WTC11 (cell line): ENCODE measurements around the gene SDC1. TPM values are rescaled to one million over a fixed set of nuclear protein-coding genes. Genes with fewer than 3 reads are reported as not detected.

Experiments
- ATAC-seq: fragments of 200-7000 bp; cut with Tn5 transposase; 2 replicates; pipeline ENCODE4 v1.10.0; 2021; ENCODE audit warnings: mild to moderate bottlenecking, moderate library complexity
- CTCF ChIA-PET: fragments of 300-600 bp; sonication (Branson Sonifier 250); formaldehyde crosslinking; loops from one replicate; lab custom pipeline; 2021; ENCODE audit warnings: antibody characterized with exemption; lab: Charles Lee
- POLR2A ChIA-PET: fragments of 350-600 bp; sonication (Branson Sonifier 250); formaldehyde crosslinking; loops from one replicate; lab custom pipeline; 2021; ENCODE audit warnings: antibody characterized with exemption; lab: Charles Lee
- DNase-seq: peaks from one replicate; pipeline ENCODE4 v3.0.0; 2021; ENCODE audit warnings: low spot score
- H3K27ac Mint-ChIP-seq: 2 replicates; pipeline ENCODE4 v1.8.0; 2021; ENCODE audit warnings: mixed read lengths
- H3K27me3 Mint-ChIP-seq: 2 replicates; pipeline ENCODE4 v1.8.0; 2021; ENCODE audit warnings: low read depth, mild to moderate bottlenecking, moderate library complexity, mixed read lengths
- H3K36me3 Mint-ChIP-seq: 2 replicates; pipeline ENCODE4 v1.8.0; 2021; ENCODE audit warnings: mixed read lengths
- H3K4me1 Mint-ChIP-seq: 2 replicates; pipeline ENCODE4 v1.8.0; 2022; ENCODE audit warnings: mixed read lengths
- H3K4me3 Mint-ChIP-seq: 2 replicates; pipeline ENCODE4 v1.8.0; 2021; ENCODE audit warnings: mild to moderate bottlenecking, moderate library complexity, mixed read lengths
- H3K9me3 Mint-ChIP-seq: 2 replicates; pipeline ENCODE4 v1.8.0; 2021; ENCODE audit warnings: mixed read lengths
- ATF3 ChIP-seq: sonication (generic); formaldehyde crosslinking; conservative IDR thresholded peaks from 2 replicates; pipeline ENCODE4 v1.8.1; 2022; ENCODE audit warnings: mild to moderate bottlenecking, missing genetic modification reagents
- CBFB ChIP-seq: sonication (generic); formaldehyde crosslinking; IDR thresholded peaks from 2 replicates; pipeline ENCODE4 v1.8.1; 2022; ENCODE audit warnings: mild to moderate bottlenecking, low read depth, missing genetic modification reagents
- CTCF ChIP-seq: fragments of 200-600 bp; IDR thresholded peaks from 2 replicates; pipeline ENCODE4 v1.8.0; 2022; ENCODE audit warnings: antibody characterized with exemption
- E2F4 ChIP-seq: sonication (generic); formaldehyde crosslinking; IDR thresholded peaks from 2 replicates; pipeline ENCODE4 v1.8.1; 2022; ENCODE audit warnings: low read depth, mild to moderate bottlenecking, moderate library complexity, missing genetic modification reagents, borderline replicate concordance
- ERG ChIP-seq: fragments of 250-450 bp; sonication (Bioruptor Pico); IDR thresholded peaks from 2 replicates; pipeline ENCODE4 v1.8.0; 2021; ENCODE audit warnings: mild to moderate bottlenecking
- ETV6 ChIP-seq: sonication (generic); formaldehyde crosslinking; IDR thresholded peaks from 2 replicates; pipeline ENCODE4 v1.8.1; 2022; ENCODE audit warnings: mild to moderate bottlenecking, missing genetic modification reagents
- IRF1 ChIP-seq: sonication (generic); formaldehyde crosslinking; IDR thresholded peaks from 2 replicates; pipeline ENCODE4 v1.8.0; 2023; ENCODE audit warnings: missing genetic modification reagents
- JUN ChIP-seq: sonication (generic); formaldehyde crosslinking; IDR thresholded peaks from 2 replicates; pipeline ENCODE4 v1.8.0; 2023; ENCODE audit warnings: mild to moderate bottlenecking, missing genetic modification reagents
- KAT7 ChIP-seq: sonication (generic); formaldehyde crosslinking; IDR thresholded peaks from 2 replicates; pipeline ENCODE4 v1.8.1; 2023; ENCODE audit warnings: missing genetic modification reagents, mild to moderate bottlenecking, borderline replicate concordance
- MAX ChIP-seq: sonication (generic); formaldehyde crosslinking; IDR thresholded peaks from 2 replicates; pipeline ENCODE4 v1.8.0; 2022; ENCODE audit warnings: mild to moderate bottlenecking, missing genetic modification reagents
- MLX ChIP-seq: sonication (generic); formaldehyde crosslinking; IDR thresholded peaks from 2 replicates; pipeline ENCODE4 v1.8.1; 2023; ENCODE audit warnings: mild to moderate bottlenecking, missing genetic modification reagents, moderate library complexity
- NFE2L1 ChIP-seq: sonication (generic); formaldehyde crosslinking; IDR thresholded peaks from 2 replicates; pipeline ENCODE4 v1.8.1; 2023; ENCODE audit warnings: missing genetic modification reagents
- TCF7 ChIP-seq: sonication (generic); formaldehyde crosslinking; IDR thresholded peaks from 2 replicates; pipeline ENCODE4 v1.8.0; 2022; ENCODE audit warnings: mild to moderate bottlenecking, low read depth, missing genetic modification reagents, moderate library complexity
- TEAD1 ChIP-seq: sonication (generic); formaldehyde crosslinking; IDR thresholded peaks from 2 replicates; pipeline ENCODE4 v1.8.0; 2022; ENCODE audit warnings: mild to moderate bottlenecking, missing genetic modification reagents
- ZBTB43 ChIP-seq: sonication (generic); formaldehyde crosslinking; IDR thresholded peaks from 2 replicates; pipeline ENCODE4 v1.8.1; 2023; ENCODE audit warnings: mild to moderate bottlenecking, missing genetic modification reagents
- ZNF138 ChIP-seq: sonication (generic); formaldehyde crosslinking; conservative IDR thresholded peaks from 2 replicates; pipeline ENCODE4 v1.8.1; 2022; ENCODE audit warnings: mild to moderate bottlenecking, moderate library complexity, missing genetic modification reagents
- ZNF219 ChIP-seq: sonication (generic); formaldehyde crosslinking; IDR thresholded peaks from 2 replicates; pipeline ENCODE4 v1.8.0; 2023; ENCODE audit warnings: missing genetic modification reagents, mild to moderate bottlenecking, borderline replicate concordance
- ZNF263 ChIP-seq: sonication (generic); formaldehyde crosslinking; IDR thresholded peaks from 2 replicates; pipeline ENCODE4 v1.8.1; 2022; ENCODE audit warnings: low read depth, mild to moderate bottlenecking, moderate library complexity, missing genetic modification reagents
- ZNF416 ChIP-seq: fragments of 250-450 bp; sonication (Bioruptor Pico); IDR thresholded peaks from 2 replicates; pipeline ENCODE4 v1.9.0; 2021; ENCODE audit warnings: mild to moderate bottlenecking, inconsistent platforms
- total RNA-seq: library from RNA; stranded (reverse); gene quantifications from 3 replicates; pipeline ENCODE4 v1.2.3, GENCODE V29; 2021

Gene SDC1
- total RNA-seq, 1 experiment from 2014 or later, result 52.6 TPM

GRCh38 chr2:20217041-20217970 is 7.6 kb downstream of the SDC1 start:
- CTCF ChIA-PET, result interaction anchor here (0.6 to 1.6 kb wide), 3 partner anchors 8 to 90 kb away, joined by 4 to 8 read pairs (median 4); partner anchors contain the start of gene SDC1
- TF ChIP-seq CBFB (CRISPR knock-in tag) (no peak), MLX (CRISPR knock-in tag) (no peak), IRF1 (CRISPR knock-in tag) (no peak), JUN (CRISPR knock-in tag) (no peak), TEAD1 (CRISPR knock-in tag) (no peak), TCF7 (CRISPR knock-in tag) (no peak), CTCF (no peak), NFE2L1 (CRISPR knock-in tag) (no peak), E2F4 (CRISPR knock-in tag) (no peak), ZNF263 (CRISPR knock-in tag) (no peak), ATF3 (no peak), ZNF138 (CRISPR knock-in tag) (no peak), MAX (CRISPR knock-in tag) (no peak), ZNF219 (CRISPR knock-in tag) (no peak), ZBTB43 (CRISPR knock-in tag) (no peak), ERG (CRISPR knock-in tag) (no peak), ZNF416 (no peak), KAT7 (no peak), ETV6 (CRISPR knock-in tag) (no peak)
- TF ChIP-seq, all 79 proteins: peak for 0
- ATAC-seq (no peak), DNase-seq (no peak)
- Mint-ChIP-seq H3K36me3 (peaks cover 3% of the 10 kb centered on the region; the same call in 1 of the 2 replicates), H3K9me3 (no peaks in the 10 kb centered on the region), H3K27me3 (no peaks in the 10 kb centered on the region; the same call in 1 of the 2 replicates), H3K4me1 (peaks cover 46% of the 10 kb centered on the region), H3K27ac (no peak overlapping the region), H3K4me3 (no peak overlapping the region)
- POLR2A ChIA-PET, result interaction anchor here (0.9 kb wide), 1 partner anchor 64 kb away, joined by 3 read pairs; no protein-coding TSS in a partner anchor
